ENCODE measurements around the gene INPP4B.

Gene INPP4B

GRCh38 chr4:142566777-142567176 lies 279.3 kb downstream of the INPP4B start:
- H3K9ac ChIP-seq (ENCODE audit: low read depth, low read length), result no peak overlapping the region
- no peaks in the 10 kb centered on the region for H3K9me3 ChIP-seq (ENCODE audit: insufficient read depth, low read depth, low read length)
- H3K27me3 ChIP-seq (ENCODE audit: insufficient read depth, low read length), result no peaks in the 10 kb centered on the region
- peaks cover 3% of the 10 kb centered on the region; the same call in 1 of the 2 replicates for H3K4me1 ChIP-seq (ENCODE audit: insufficient read depth, low read length)
- no peaks in the 10 kb centered on the region for H3K36me3 ChIP-seq (ENCODE audit: insufficient read depth, low read depth, low read length)
- H3K4me3 ChIP-seq (ENCODE audit: low read length), result no peak overlapping the region
- H3K27ac ChIP-seq (ENCODE audit: low read length), result no peak overlapping the region

GRCh38 chr4:142566243-142566642 lies 279.9 kb downstream of the INPP4B start:
- Histone ChIP-seq H3K27me3 (ENCODE audit: insufficient read depth, low read length) (no peaks in the 10 kb centered on the region), H3K4me1 (ENCODE audit: insufficient read depth, low read length) (peaks cover 3% of the 10 kb centered on the region; the same call in 1 of the 2 replicates), H3K4me3 (ENCODE audit: low read length) (no peak overlapping the region), H3K9ac (ENCODE audit: low read depth, low read length) (no peak overlapping the region), H3K9me3 (ENCODE audit: insufficient read depth, low read depth, low read length) (no peaks in the 10 kb centered on the region), H3K27ac (ENCODE audit: low read length) (no peak overlapping the region), H3K36me3 (ENCODE audit: insufficient read depth, low read depth, low read length) (no peaks in the 10 kb centered on the region)

- no peak overlapping the region for H3K9ac ChIP-seq (ENCODE audit: low read depth, low read length)
- no peaks in the 10 kb centered on the region for H3K9me3 ChIP-seq (ENCODE audit: insufficient read depth, low read depth, low read length)
- no peaks in the 10 kb centered on the region for H3K36me3 ChIP-seq (ENCODE audit: insufficient read depth, low read depth, low read length)
- no peak overlapping the region for H3K4me3 ChIP-seq (ENCODE audit: low read length)
- no peak overlapping the region for H3K27ac ChIP-seq (ENCODE audit: low read length)
- H3K27me3 ChIP-seq (ENCODE audit: insufficient read depth, low read length), result no peaks in the 10 kb centered on the region
- peaks cover 3% of the 10 kb centered on the region; the same call in 1 of the 2 replicates for H3K4me1 ChIP-seq (ENCODE audit: insufficient read depth, low read length)
These were observed 280.3 kb downstream of the INPP4B start for GRCh38 chr4:142565771-142566170.

- no peaks in the 10 kb centered on the region for H3K9me3 ChIP-seq (ENCODE audit: insufficient read depth, low read depth, low read length)
- no peak overlapping the region for H3K4me3 ChIP-seq (ENCODE audit: low read length)
- no peak overlapping the region for H3K9ac ChIP-seq (ENCODE audit: low read depth, low read length)
- H3K4me1 ChIP-seq (ENCODE audit: insufficient read depth, low read length), result peaks cover 3% of the 10 kb centered on the region
- H3K27ac ChIP-seq (ENCODE audit: low read length), result no peak overlapping the region
- no peaks in the 10 kb centered on the region for H3K27me3 ChIP-seq (ENCODE audit: insufficient read depth, low read length)
- no peaks in the 10 kb centered on the region for H3K36me3 ChIP-seq (ENCODE audit: insufficient read depth, low read depth, low read length)
These were observed 282.3 kb downstream of the INPP4B start for GRCh38 chr4:142563682-142564291.

- no peaks in the 10 kb centered on the region; the same call in 1 of the 2 replicates for H3K4me1 ChIP-seq (ENCODE audit: insufficient read depth, low read length)
- no peaks in the 10 kb centered on the region for H3K36me3 ChIP-seq (ENCODE audit: insufficient read depth, low read depth, low read length)
- no peaks in the 10 kb centered on the region for H3K27me3 ChIP-seq (ENCODE audit: insufficient read depth, low read length)
- no peaks in the 10 kb centered on the region for H3K9me3 ChIP-seq (ENCODE audit: insufficient read depth, low read depth, low read length)
- no peak overlapping the region for H3K4me3 ChIP-seq (ENCODE audit: low read length)
- H3K27ac ChIP-seq (ENCODE audit: low read length), result no peak overlapping the region
- no peak overlapping the region for H3K9ac ChIP-seq (ENCODE audit: low read depth, low read length)
These were observed 286.1 kb downstream of the INPP4B start for GRCh38 chr4:142559986-142560385.

- no peaks in the 10 kb centered on the region for H3K36me3 ChIP-seq (ENCODE audit: insufficient read depth, low read depth, low read length)
- H3K4me1 ChIP-seq (ENCODE audit: insufficient read depth, low read length), result no peaks in the 10 kb centered on the region; the same call in 1 of the 2 replicates
- H3K4me3 ChIP-seq (ENCODE audit: low read length), result no peak overlapping the region
- H3K9me3 ChIP-seq (ENCODE audit: insufficient read depth, low read depth, low read length), result no peaks in the 10 kb centered on the region
- H3K9ac ChIP-seq (ENCODE audit: low read depth, low read length), result no peak overlapping the region
- H3K27ac ChIP-seq (ENCODE audit: low read length), result no peak overlapping the region
- H3K27me3 ChIP-seq (ENCODE audit: insufficient read depth, low read length), result no peaks in the 10 kb centered on the region
These were observed 287.2 kb downstream of the INPP4B start for GRCh38 chr4:142558851-142559250.

- no peaks in the 10 kb centered on the region; the same call in 1 of the 2 replicates for H3K4me1 ChIP-seq (ENCODE audit: insufficient read depth, low read length)
- H3K9ac ChIP-seq (ENCODE audit: low read depth, low read length), result no peak overlapping the region
- H3K36me3 ChIP-seq (ENCODE audit: insufficient read depth, low read depth, low read length), result no peaks in the 10 kb centered on the region
- no peaks in the 10 kb centered on the region for H3K27me3 ChIP-seq (ENCODE audit: insufficient read depth, low read length)
- no peak overlapping the region for H3K4me3 ChIP-seq (ENCODE audit: low read length)
- no peak overlapping the region for H3K27ac ChIP-seq (ENCODE audit: low read length)
- H3K9me3 ChIP-seq (ENCODE audit: insufficient read depth, low read depth, low read length), result no peaks in the 10 kb centered on the region
These were observed 288.8 kb downstream of the INPP4B start for GRCh38 chr4:142557239-142557801.

GRCh38 chr4:142556570-142557238 lies 289.4 kb downstream of the INPP4B start:
- Histone ChIP-seq H3K9ac (ENCODE audit: low read depth, low read length) (no peak overlapping the region), H3K4me3 (ENCODE audit: low read length) (no peak overlapping the region), H3K9me3 (ENCODE audit: insufficient read depth, low read depth, low read length) (no peaks in the 10 kb centered on the region), H3K4me1 (ENCODE audit: insufficient read depth, low read length) (no peaks in the 10 kb centered on the region; the same call in 1 of the 2 replicates), H3K27me3 (ENCODE audit: insufficient read depth, low read length) (no peaks in the 10 kb centered on the region), H3K27ac (ENCODE audit: low read length) (no peak overlapping the region), H3K36me3 (ENCODE audit: insufficient read depth, low read depth, low read length) (no peaks in the 10 kb centered on the region)

GRCh38 chr4:142556048-142556447 lies 290.1 kb downstream of the INPP4B start:
- Histone ChIP-seq H3K36me3 (ENCODE audit: insufficient read depth, low read depth, low read length) (no peaks in the 10 kb centered on the region), H3K27ac (ENCODE audit: low read length) (no peak overlapping the region), H3K4me3 (ENCODE audit: low read length) (no peak overlapping the region), H3K9ac (ENCODE audit: low read depth, low read length) (no peak overlapping the region), H3K9me3 (ENCODE audit: insufficient read depth, low read depth, low read length) (no peaks in the 10 kb centered on the region), H3K4me1 (ENCODE audit: insufficient read depth, low read length) (no peaks in the 10 kb centered on the region; the same call in 1 of the 2 replicates), H3K27me3 (ENCODE audit: insufficient read depth, low read length) (no peaks in the 10 kb centered on the region)

GRCh38 chr4:142554412-142554811 lies 291.7 kb downstream of the INPP4B start:
- Histone ChIP-seq H3K27ac (ENCODE audit: low read length) (no peak overlapping the region), H3K4me3 (ENCODE audit: low read length) (no peak overlapping the region), H3K27me3 (ENCODE audit: insufficient read depth, low read length) (no peaks in the 10 kb centered on the region), H3K36me3 (ENCODE audit: insufficient read depth, low read depth, low read length) (no peaks in the 10 kb centered on the region), H3K9ac (ENCODE audit: low read depth, low read length) (no peak overlapping the region), H3K4me1 (ENCODE audit: insufficient read depth, low read length) (peaks cover 9% of the 10 kb centered on the region), H3K9me3 (ENCODE audit: insufficient read depth, low read depth, low read length) (no peaks in the 10 kb centered on the region)

- no peak overlapping the region for H3K9ac ChIP-seq (ENCODE audit: low read depth, low read length)
- H3K36me3 ChIP-seq (ENCODE audit: insufficient read depth, low read depth, low read length), result no peaks in the 10 kb centered on the region
- peaks cover 9% of the 10 kb centered on the region; the same call in 1 of the 2 replicates for H3K4me1 ChIP-seq (ENCODE audit: insufficient read depth, low read length)
- H3K4me3 ChIP-seq (ENCODE audit: low read length), result no peak overlapping the region
- no peaks in the 10 kb centered on the region for H3K9me3 ChIP-seq (ENCODE audit: insufficient read depth, low read depth, low read length)
- H3K27ac ChIP-seq (ENCODE audit: low read length), result no peak overlapping the region
- H3K27me3 ChIP-seq (ENCODE audit: insufficient read depth, low read length), result no peaks in the 10 kb centered on the region
These were observed 294.4 kb downstream of the INPP4B start for GRCh38 chr4:142551517-142552305.
